Measurements from ENCODE around the gene MS4A1. TPM values are rescaled to one million over a fixed set of nuclear protein-coding genes. Genes with fewer than 3 reads are reported as not detected.

Gene MS4A1
- polyA plus RNA-seq, 1 donor (not counting 4 experiments of a cell fraction or from before 2014, with no cell fraction given) = 0.07 TPM

DNA sequence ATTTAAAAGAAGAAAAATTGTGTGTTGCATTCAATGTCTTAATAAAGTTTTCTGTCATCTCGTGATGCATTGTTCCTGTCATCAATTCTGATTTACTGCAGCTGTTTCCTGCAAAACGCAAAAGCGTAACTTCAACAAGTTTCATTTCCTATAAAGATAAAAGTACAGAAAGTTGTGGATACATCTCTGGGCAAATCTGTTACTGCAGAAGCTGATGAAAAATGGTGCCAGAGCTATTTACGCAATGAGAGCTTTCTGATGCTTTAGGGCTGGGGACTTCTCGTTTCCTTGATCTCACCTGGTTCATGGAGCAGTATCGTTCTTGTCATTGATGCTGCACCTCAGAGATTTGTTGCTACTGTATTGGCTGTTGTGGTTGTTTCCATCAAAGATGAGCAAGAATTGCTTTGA is 21.4 kb downstream of the MS4A1 start:
- Histone ChIP-seq H2AFZ (ENCODE audit: control insufficient read depth, low read length) (no peak overlapping the region), H3K9ac (ENCODE audit: control insufficient read depth, extremely low read depth, insufficient read depth, low read length) (no peak overlapping the region), H3K4me3 (ENCODE audit: control insufficient read depth in 2 of 3, extremely low read depth in 1 of 3, insufficient read depth in 2 of 3, low read depth in 1 of 3, low read length in 3 of 3) (no peak overlapping the region), H3K9me3 (ENCODE audit: control insufficient read depth, low read depth, low read length) (no peaks in the 10 kb centered on the region), H4K20me1 (ENCODE audit: control insufficient read depth, extremely low read depth, insufficient read depth, low read length) (no peaks in the 10 kb centered on the region), H3K27ac (ENCODE audit: control insufficient read depth, insufficient read depth, low read length) (no peak overlapping the region), H3K27me3 (ENCODE audit: control insufficient read depth, extremely low read depth, insufficient read depth, low read length) (no peaks in the 10 kb centered on the region), H3K36me3 (ENCODE audit: control insufficient read depth in 2 of 2, extremely low read depth in 1 of 2, insufficient read depth in 2 of 2, low read length in 2 of 2) (no peaks in the 10 kb centered on the region), H3K4me1 (ENCODE audit: control insufficient read depth, extremely low read depth, insufficient read depth, low read length) (no peaks in the 10 kb centered on the region), H3K9me1 (ENCODE audit: control insufficient read depth, extremely low read depth, insufficient read depth, low read length) (no peaks in the 10 kb centered on the region), H3K4me2 (ENCODE audit: control insufficient read depth, extremely low read depth, insufficient read depth, low read depth, low read length) (no peak overlapping the region), H3K79me2 (ENCODE audit: control insufficient read depth, insufficient read depth, low read length) (no peaks in the 10 kb centered on the region)
- no peak for TF ChIP-seq EZH2 (IDR thresholded peaks at IDR 0.05; ENCODE audit: low read length)
- TF ChIP-seq, protein P1, sequence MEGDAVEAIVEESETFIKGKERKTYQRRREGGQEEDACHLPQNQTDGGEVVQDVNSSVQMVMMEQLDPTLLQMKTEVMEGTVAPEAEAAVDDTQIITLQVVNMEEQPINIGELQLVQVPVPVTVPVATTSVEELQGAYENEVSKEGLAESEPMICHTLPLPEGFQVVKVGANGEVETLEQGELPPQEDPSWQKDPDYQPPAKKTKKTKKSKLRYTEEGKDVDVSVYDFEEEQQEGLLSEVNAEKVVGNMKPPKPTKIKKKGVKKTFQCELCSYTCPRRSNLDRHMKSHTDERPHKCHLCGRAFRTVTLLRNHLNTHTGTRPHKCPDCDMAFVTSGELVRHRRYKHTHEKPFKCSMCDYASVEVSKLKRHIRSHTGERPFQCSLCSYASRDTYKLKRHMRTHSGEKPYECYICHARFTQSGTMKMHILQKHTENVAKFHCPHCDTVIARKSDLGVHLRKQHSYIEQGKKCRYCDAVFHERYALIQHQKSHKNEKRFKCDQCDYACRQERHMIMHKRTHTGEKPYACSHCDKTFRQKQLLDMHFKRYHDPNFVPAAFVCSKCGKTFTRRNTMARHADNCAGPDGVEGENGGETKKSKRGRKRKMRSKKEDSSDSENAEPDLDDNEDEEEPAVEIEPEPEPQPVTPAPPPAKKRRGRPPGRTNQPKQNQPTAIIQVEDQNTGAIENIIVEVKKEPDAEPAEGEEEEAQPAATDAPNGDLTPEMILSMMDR (optimal IDR thresholded peaks at IDR 0.05 in 1 of 3, IDR thresholded peaks at IDR 0.05 in 1 of 3, conservative IDR thresholded peaks at IDR 0.05 in 1 of 3; ENCODE audit: extremely low read depth in 1 of 3, insufficient read depth in 2 of 3, low read length in 3 of 3) = no peak
- DNase-seq (ENCODE audit: low read depth, low spot score) (no peak), FAIRE-seq (no peak)
- dilution Hi-C loops (cut with MboI; ENCODE audit: extremely low pct_ligation_motif_present, low sequenced_read_pairs) = no loop called here

DNA sequence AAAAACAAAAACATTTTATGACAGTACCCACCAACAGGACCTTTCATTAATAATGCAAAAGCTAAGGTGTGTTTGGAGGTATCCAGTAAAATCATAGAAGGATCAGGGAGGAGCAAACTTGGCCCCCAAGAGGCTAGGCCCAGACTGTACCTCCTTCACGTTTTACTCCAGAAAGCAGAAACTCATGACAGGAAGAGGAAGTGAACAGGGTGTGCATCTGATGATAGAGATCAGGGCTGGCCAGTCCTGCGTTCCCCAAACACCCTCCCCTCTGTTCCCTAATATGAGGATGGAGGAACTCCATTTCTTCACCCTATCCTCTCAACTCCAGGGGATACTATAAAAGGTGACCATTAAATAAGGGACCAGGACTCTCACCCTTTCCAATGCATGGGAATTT is 26.7 kb downstream of the MS4A1 start:
- Histone ChIP-seq H3K9me3 (ENCODE audit: control insufficient read depth, low read depth, low read length) (peaks cover 2% of the 10 kb centered on the region), H3K9ac (ENCODE audit: control insufficient read depth, extremely low read depth, insufficient read depth, low read length) (no peak overlapping the region), H3K4me2 (ENCODE audit: control insufficient read depth, extremely low read depth, insufficient read depth, low read depth, low read length) (no peak overlapping the region), H3K4me1 (ENCODE audit: control insufficient read depth, extremely low read depth, insufficient read depth, low read length) (no peaks in the 10 kb centered on the region), H2AFZ (ENCODE audit: control insufficient read depth, low read length) (no peak overlapping the region), H3K9me1 (ENCODE audit: control insufficient read depth, extremely low read depth, insufficient read depth, low read length) (no peaks in the 10 kb centered on the region), H3K36me3 (ENCODE audit: control insufficient read depth in 2 of 2, extremely low read depth in 1 of 2, insufficient read depth in 2 of 2, low read length in 2 of 2) (no peaks in the 10 kb centered on the region), H3K79me2 (ENCODE audit: control insufficient read depth, insufficient read depth, low read length) (no peaks in the 10 kb centered on the region), H3K27ac (ENCODE audit: control insufficient read depth, insufficient read depth, low read length) (no peak overlapping the region), H4K20me1 (ENCODE audit: control insufficient read depth, extremely low read depth, insufficient read depth, low read length) (no peaks in the 10 kb centered on the region), H3K27me3 (ENCODE audit: control insufficient read depth, extremely low read depth, insufficient read depth, low read length) (no peaks in the 10 kb centered on the region), H3K4me3 (ENCODE audit: control insufficient read depth in 2 of 3, extremely low read depth in 1 of 3, insufficient read depth in 2 of 3, low read depth in 1 of 3, low read length in 3 of 3) (no peak overlapping the region)
- DNase-seq (ENCODE audit: low read depth, low spot score) (no peak), FAIRE-seq (no peak)
- dilution Hi-C loops (cut with MboI; ENCODE audit: extremely low pct_ligation_motif_present, low sequenced_read_pairs) = no loop called here
- TF ChIP-seq EZH2 (IDR thresholded peaks at IDR 0.05; ENCODE audit: low read length) = no peak
- TF ChIP-seq, protein P1 (optimal IDR thresholded peaks at IDR 0.05 in 1 of 3, IDR thresholded peaks at IDR 0.05 in 1 of 3, conservative IDR thresholded peaks at IDR 0.05 in 1 of 3; ENCODE audit: extremely low read depth in 1 of 3, insufficient read depth in 2 of 3, low read length in 3 of 3) = no peak
